HepG2 (cell line): ENCODE measurements around the gene RUNX3. TPM values are rescaled to one million over a fixed set of nuclear protein-coding genes. Genes with fewer than 3 reads are reported as not detected.

Source experiments
- ATAC-seq: fragments of 200-7000 bp; cut with Tn5 transposase; 3 replicates; pipeline ENCODE4 v1.9.1; 2020; ENCODE audit warnings: mild to moderate bottlenecking, moderate library complexity
- BruUV-seq: library from RNA; stranded (reverse); fragments of 400-500 nt; replicated peaks from 2 replicates; lab custom pipeline; 2021; lab: Mats Ljungman, UMichigan
- CTCF ChIA-PET: fragments of 300-600 bp; formaldehyde crosslinking; extraction: SDS; loops from one replicate; lab custom pipeline; 2021; ENCODE audit warnings: low total read pairs, inconsistent platforms, low intra/inter-chr PET ratio; lab: Yijun Ruan, JAX
- POLR2A ChIA-PET: fragments of 350-600 bp; sonication (Branson Sonifier 250); formaldehyde crosslinking; loops from one replicate; lab custom pipeline; 2020; ENCODE audit warnings: antibody characterized with exemption, inconsistent platforms; lab: Yijun Ruan, JAX
- DNase-seq: peaks from one replicate; pipeline ENCODE4 v3.0.0-alpha.2; 2015; ENCODE audit warnings: low spot score
- FAIRE-seq: peaks from 3 replicates; lab custom pipeline; 2011; peaks lifted over from hg19 to GRCh38; lab: Jason Lieb, UNC
- H2AFZ ChIP-seq: one replicate; pipeline ENCODE4 v1.6.1; 2011; ENCODE audit warnings: low read length, inconsistent platforms
- H3K27ac ChIP-seq: fragments of 300-600 bp; 3 replicates; pipeline ENCODE4 v1.8.0; 2011; ENCODE audit warnings: mixed run types, mild to moderate bottlenecking, mixed read lengths, low read length, inconsistent platforms; ENCODE audit not compliant: insufficient read depth; ENCODE audit errors: extremely low read length
- H3K27me3 ChIP-seq, 2 experiments: fragments of 200-600 bp in 1 of 2; 2 replicates in 1 of 2; 3 replicates in 1 of 2; pipeline versions ENCODE4 v1.6.0 to v1.8.0; 2011; ENCODE audit warnings: low read length in 2 of 2, mild to moderate bottlenecking in 2 of 2, moderate library complexity in 2 of 2, inconsistent platforms in 1 of 2; ENCODE audit not compliant: insufficient read depth in 2 of 2, control insufficient read depth in 1 of 2
- H3K36me3 ChIP-seq, 2 experiments: fragments of 200-600 bp in 1 of 2; replicated peaks in 1 of 2; 2 replicates in 1 of 2; 3 replicates in 1 of 2; pipeline versions ENCODE4 v1.5.1 to v1.8.0; 2011; ENCODE audit warnings: low read length in 2 of 2, inconsistent platforms in 1 of 2; ENCODE audit not compliant: insufficient read depth in 2 of 2, control insufficient read depth in 1 of 2
- H3K4me1 ChIP-seq: 2 replicates; pipeline ENCODE4 v1.5.1; 2012; ENCODE audit warnings: low read length, inconsistent platforms; ENCODE audit not compliant: insufficient read depth
- H3K4me2 ChIP-seq: 2 replicates; pipeline ENCODE4 v1.6.0; 2011; ENCODE audit warnings: low read depth, low read length, inconsistent platforms
- H3K4me3 ChIP-seq, 3 experiments: fragments of 200-600 bp in 1 of 3; sonication (generic), shearing (Covaris generic) in 1 of 3; replicated peaks in 1 of 3; 2 replicates each; pipeline ENCODE4 v1.5.1; 2011 to 2016; ENCODE audit warnings: low read length in 3 of 3, inconsistent platforms in 2 of 3, low read depth in 2 of 3, mild to moderate bottlenecking in 2 of 3, control low read depth in 1 of 3, mixed read lengths in 1 of 3; ENCODE audit not compliant: insufficient read depth in 1 of 3
- H3K79me2 ChIP-seq: one replicate; pipeline ENCODE4 v1.6.1; 2011; ENCODE audit warnings: low read length, inconsistent platforms; ENCODE audit not compliant: insufficient read depth
- H3K9ac ChIP-seq: 2 replicates; pipeline ENCODE4 v1.6.0; 2011; ENCODE audit warnings: mild to moderate bottlenecking, low read depth, low read length, inconsistent platforms; ENCODE audit not compliant: insufficient read depth
- H3K9me3 ChIP-seq: 2 replicates; pipeline ENCODE4 v1.5.1; 2012; ENCODE audit warnings: mild to moderate bottlenecking, low read length
- H4K20me1 ChIP-seq: 2 replicates; pipeline ENCODE4 v1.6.0; 2011; ENCODE audit warnings: inconsistent platforms, mild to moderate bottlenecking, low read length, moderate library complexity; ENCODE audit not compliant: insufficient read depth
- ATF7 ChIP-seq, 2 experiments: fragments of 450-650 bp in 1 of 2; sonication (generic) in 1 of 2; formaldehyde crosslinking in 1 of 2; IDR thresholded peaks; 2 replicates each; pipeline versions ENCODE4 v1.4.0 to v1.6.1; 2016 to 2020; ENCODE audit warnings: antibody characterized with exemption in 1 of 2, mild to moderate bottlenecking in 1 of 2, missing genetic modification reagents in 1 of 2
- CBFB ChIP-seq: sonication (generic); formaldehyde crosslinking; IDR thresholded peaks from 2 replicates; pipeline ENCODE4 v1.4.0; 2020; ENCODE audit warnings: missing genetic modification reagents
- CREB1 ChIP-seq, 2 experiments: fragments of 450-650 bp in 1 of 2; IDR thresholded peaks; 2 replicates each; pipeline ENCODE4 v1.6.1; 2016 to 2017; ENCODE audit warnings: control low read depth in 1 of 2, mild to moderate bottlenecking in 1 of 2, missing compliant biosample characterization in 1 of 2, missing genetic modification characterization in 1 of 2
- DNMT1 ChIP-seq: sonication (generic); formaldehyde crosslinking; IDR thresholded peaks from 2 replicates; pipeline ENCODE4 v1.5.1; 2020; ENCODE audit warnings: mild to moderate bottlenecking, missing genetic modification reagents
- PLRG1 ChIP-seq: fragments of 450-650 bp; conservative IDR thresholded peaks from 2 replicates; pipeline ENCODE4 v1.6.1; 2016
- ZNF605 ChIP-seq: sonication (generic); formaldehyde crosslinking; IDR thresholded peaks from 2 replicates; pipeline ENCODE4 v1.8.0; 2022; ENCODE audit warnings: mild to moderate bottlenecking, missing genetic modification reagents
- ZNF615 ChIP-seq: sonication (generic); formaldehyde crosslinking; IDR thresholded peaks from 2 replicates; pipeline ENCODE4 v1.5.0; 2020; ENCODE audit warnings: mild to moderate bottlenecking, missing genetic modification reagents, borderline replicate concordance
- ZSCAN30 ChIP-seq: sonication (generic); formaldehyde crosslinking; IDR thresholded peaks from 2 replicates; pipeline ENCODE4 v1.5.0; 2020; ENCODE audit warnings: mild to moderate bottlenecking, missing genetic modification reagents
- WGBS: methylation state at CpG from one replicate; pipeline ENCODE4 v1.1.6; 2017; ENCODE audit warnings: low lambda C conversion rate; 5-methylcytosine and 5-hydroxymethylcytosine counted together
- in situ Hi-C: cut with HindIII; loops from 2 replicates; pipeline ENCODE4 v1.10.0; 2017; ENCODE audit warnings: low pct_unique_long_range_greater_than_20kb; ENCODE audit not compliant: extremely low pct_ligation_motif_present
- intact Hi-C: fragments of 100-400 bp; cut with micrococcal nuclease; formaldehyde crosslinking; loops from one replicate; pipeline ENCODE4 v1.10.0; 2022; ENCODE audit not compliant: unreplicated experiment
- polyA plus RNA-seq, 8 experiments: library from polyadenylated mRNA; depleted of rRNA in 3 of 8; stranded (reverse) in 7 of 8; unstranded in 1 of 8; fragments of >200 nt; fragmentation: Illumina TruSeq in 4 of 8; extraction: Trizol in 4 of 8; gene quantifications; 2 replicates each; pipeline versions ENCODE4 v1.2.1 to v1.2.3, GENCODE V29; 2011 to 2016; ENCODE audit warnings: low read depth in 4 of 8, missing spikeins in 1 of 8, mixed read lengths in 1 of 8; ENCODE audit not compliant: insufficient read depth in 1 of 8
- total RNA-seq, 5 experiments: library from RNA; depleted of rRNA; stranded (reverse); fragments of >200 nt; fragmentation: Illumina TruSeq; extraction: Trizol; gene quantifications; 2 replicates each; pipeline ENCODE4 v1.2.3, GENCODE V29; 2016; ENCODE audit warnings: low read depth in 1 of 5
- TF ChIP-seq, protein P1 (sequence below): sonication (generic); formaldehyde crosslinking; IDR thresholded peaks from 2 replicates; pipeline ENCODE4 v1.5.1; 2020; ENCODE audit warnings: mild to moderate bottlenecking, moderate library complexity, missing genetic modification reagents
- TF ChIP-seq, protein P2 (sequence below): sonication (generic); formaldehyde crosslinking; IDR thresholded peaks from 2 replicates; pipeline ENCODE4 v1.5.1; 2020; ENCODE audit warnings: missing genetic modification reagents, mild to moderate bottlenecking, borderline replicate concordance
- TF ChIP-seq, protein P3 (sequence below), 2 experiments: fragments of 450-650 bp in 1 of 2; sonication (generic) in 1 of 2; formaldehyde crosslinking; IDR thresholded peaks; 2 replicates each; pipeline versions ENCODE4 v1.5.0 to v1.8.0; 2020 to 2022; ENCODE audit warnings: mild to moderate bottlenecking in 1 of 2, missing genetic modification reagents in 1 of 2
- TF ChIP-seq, protein P4 (sequence below): sonication (generic); formaldehyde crosslinking; IDR thresholded peaks from 2 replicates; pipeline ENCODE4 v1.8.1; 2023; ENCODE audit warnings: mild to moderate bottlenecking, missing genetic modification reagents

Gene RUNX3
- total and polyA plus RNA-seq, 2 of the 13 experiments (the other 11 are each of a cell fraction or from before 2014, with no cell fraction given): 0.04 to 0.22 TPM

DNA sequence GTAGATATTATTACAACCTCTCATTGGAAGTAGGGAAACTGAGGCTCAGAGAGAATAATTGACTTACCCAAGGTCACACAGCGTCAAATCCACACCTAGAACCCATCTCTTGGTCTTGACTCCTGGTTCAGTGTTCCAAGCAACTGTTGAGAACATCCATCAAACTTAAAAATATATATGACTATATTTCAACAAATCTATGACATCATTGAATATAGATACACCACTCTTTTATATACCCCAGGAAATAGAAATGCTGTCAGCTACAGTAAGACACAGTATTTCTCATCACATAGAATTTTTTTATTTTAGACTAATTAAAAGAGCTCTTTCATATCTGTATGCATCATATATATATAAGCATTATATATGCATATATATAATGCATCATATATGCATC, 56.9 kb downstream of the RUNX3 start:
- WGBS: 0% methylated on average over 1 of the region's 1 CpG
- FAIRE-seq: no peak

DNA sequence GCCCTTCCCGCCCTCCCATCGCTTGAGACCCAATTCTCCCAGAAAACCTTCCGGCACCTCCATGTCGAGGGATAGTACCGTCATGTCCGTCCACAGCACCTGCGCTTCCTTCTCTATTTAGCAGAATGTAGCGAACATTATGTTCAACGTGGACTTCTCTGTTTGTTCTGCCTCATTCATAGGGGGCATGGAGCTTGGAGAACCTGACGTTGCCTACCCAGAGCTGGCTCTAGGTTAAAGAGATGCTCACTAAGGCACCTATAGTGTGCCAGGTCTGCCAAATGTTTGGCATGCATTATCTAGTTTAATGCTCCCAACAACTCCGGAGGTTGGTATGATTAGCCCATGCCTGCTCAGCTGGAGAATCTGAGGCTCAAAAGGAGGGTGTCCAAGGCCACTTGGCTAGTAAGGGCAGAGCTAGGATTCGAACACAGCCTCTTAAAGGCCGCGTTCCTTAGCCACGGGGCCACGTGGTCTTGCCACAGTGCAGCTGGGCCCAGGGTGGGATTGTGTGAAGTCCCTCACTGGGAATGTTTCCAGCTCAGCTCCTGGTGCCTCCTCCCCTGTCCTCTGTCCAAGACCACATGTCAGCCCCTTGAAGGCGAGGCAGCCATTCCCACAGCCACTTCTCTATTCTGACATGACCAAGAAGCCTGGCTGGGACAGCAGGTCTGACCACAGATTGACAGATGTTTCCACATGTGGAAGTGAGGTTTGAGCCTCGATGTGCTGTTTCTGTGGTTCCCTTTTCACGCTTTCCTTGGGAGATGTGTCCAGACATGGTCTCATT, 57.8 kb downstream of the RUNX3 start:
- in situ Hi-C loops (no loop called here), intact Hi-C loops (no loop called here)
- no TSS peak for BruUV-seq
- Histone ChIP-seq H4K20me1 (no peaks in the 10 kb centered on the region), H3K9me3 (no peaks in the 10 kb centered on the region), H3K9ac (no peak overlapping the region), H3K36me3 (no peaks in the 10 kb centered on the region), H3K79me2 (no peaks in the 10 kb centered on the region), H3K27ac (no peak overlapping the region), H3K4me1 (peaks cover 45% of the 10 kb centered on the region), H3K4me2 (no peak overlapping the region), H3K4me3 (no peak overlapping the region), H2AFZ (no peak overlapping the region), H3K27me3 (peaks cover 3 to 44% of the 10 kb centered on the region in 2 experiments; a peak in 3 of 5 replicates)
- no peak for ATAC-seq
- CTCF ChIA-PET: interaction anchor here (0.6 kb wide), 1 partner anchor 319 kb away, joined by 4 read pairs; no protein-coding TSS in a partner anchor
- POLR2A ChIA-PET: no interaction called here
- no peak for FAIRE-seq
- DNase-seq: no peak
- WGBS: 61% methylated on average over 11 of the region's 19 CpGs
- TF ChIP-seq, protein P1, sequence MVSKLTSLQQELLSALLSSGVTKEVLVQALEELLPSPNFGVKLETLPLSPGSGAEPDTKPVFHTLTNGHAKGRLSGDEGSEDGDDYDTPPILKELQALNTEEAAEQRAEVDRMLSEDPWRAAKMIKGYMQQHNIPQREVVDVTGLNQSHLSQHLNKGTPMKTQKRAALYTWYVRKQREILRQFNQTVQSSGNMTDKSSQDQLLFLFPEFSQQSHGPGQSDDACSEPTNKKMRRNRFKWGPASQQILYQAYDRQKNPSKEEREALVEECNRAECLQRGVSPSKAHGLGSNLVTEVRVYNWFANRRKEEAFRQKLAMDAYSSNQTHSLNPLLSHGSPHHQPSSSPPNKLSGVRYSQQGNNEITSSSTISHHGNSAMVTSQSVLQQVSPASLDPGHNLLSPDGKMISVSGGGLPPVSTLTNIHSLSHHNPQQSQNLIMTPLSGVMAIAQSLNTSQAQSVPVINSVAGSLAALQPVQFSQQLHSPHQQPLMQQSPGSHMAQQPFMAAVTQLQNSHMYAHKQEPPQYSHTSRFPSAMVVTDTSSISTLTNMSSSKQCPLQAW: no peak
- TF ChIP-seq DNMT1 (CRISPR knock-in tag) (no peak), ZSCAN30 (CRISPR knock-in tag) (no peak), CBFB (CRISPR knock-in tag) (no peak)
- TF ChIP-seq, protein P2, sequence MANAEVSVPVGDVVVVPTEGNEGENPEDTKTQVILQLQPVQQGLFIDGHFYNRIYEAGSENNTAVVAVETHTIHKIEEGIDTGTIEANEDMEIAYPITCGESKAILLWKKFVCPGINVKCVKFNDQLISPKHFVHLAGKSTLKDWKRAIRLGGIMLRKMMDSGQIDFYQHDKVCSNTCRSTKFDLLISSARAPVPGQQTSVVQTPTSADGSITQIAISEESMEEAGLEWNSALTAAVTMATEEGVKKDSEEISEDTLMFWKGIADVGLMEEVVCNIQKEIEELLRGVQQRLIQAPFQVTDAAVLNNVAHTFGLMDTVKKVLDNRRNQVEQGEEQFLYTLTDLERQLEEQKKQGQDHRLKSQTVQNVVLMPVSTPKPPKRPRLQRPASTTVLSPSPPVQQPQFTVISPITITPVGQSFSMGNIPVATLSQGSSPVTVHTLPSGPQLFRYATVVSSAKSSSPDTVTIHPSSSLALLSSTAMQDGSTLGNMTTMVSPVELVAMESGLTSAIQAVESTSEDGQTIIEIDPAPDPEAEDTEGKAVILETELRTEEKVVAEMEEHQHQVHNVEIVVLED (CRISPR knock-in tag): no peak
- TF ChIP-seq, protein P3, sequence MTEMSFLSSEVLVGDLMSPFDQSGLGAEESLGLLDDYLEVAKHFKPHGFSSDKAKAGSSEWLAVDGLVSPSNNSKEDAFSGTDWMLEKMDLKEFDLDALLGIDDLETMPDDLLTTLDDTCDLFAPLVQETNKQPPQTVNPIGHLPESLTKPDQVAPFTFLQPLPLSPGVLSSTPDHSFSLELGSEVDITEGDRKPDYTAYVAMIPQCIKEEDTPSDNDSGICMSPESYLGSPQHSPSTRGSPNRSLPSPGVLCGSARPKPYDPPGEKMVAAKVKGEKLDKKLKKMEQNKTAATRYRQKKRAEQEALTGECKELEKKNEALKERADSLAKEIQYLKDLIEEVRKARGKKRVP (CRISPR knock-in tag; IDR thresholded peaks at IDR 0.05): no peak

More for the DNA sequence above, 56.9 kb downstream of the RUNX3 start:
- H3K9me3 ChIP-seq: no peaks in the 10 kb centered on the region
- no peak overlapping the region for H3K4me3 ChIP-seq
- DNase-seq: no peak
- H2AFZ ChIP-seq: no peak overlapping the region
- no peak for ATAC-seq
- intact Hi-C loops (no loop called here), in situ Hi-C loops (no loop called here)
- no peak overlapping the region for H3K4me2 ChIP-seq
- no peaks in the 10 kb centered on the region for H3K36me3 ChIP-seq
- no peaks in the 10 kb centered on the region for H3K79me2 ChIP-seq
- no peak overlapping the region for H3K9ac ChIP-seq
- H3K27ac ChIP-seq: no peak overlapping the region
- TF ChIP-seq ZNF605 (no peak), CREB1 (IDR thresholded peaks at IDR 0.05) (peak; percentile 22; the same call in 1 of the 2 replicates), CREB1 (CRISPR knock-in tag; IDR thresholded peaks at IDR 0.05) (no peak), ZNF615 (CRISPR knock-in tag) (no peak), PLRG1 (no peak), CBFB (CRISPR knock-in tag) (no peak), ATF7 (IDR thresholded peaks at IDR 0.05) (peak; percentile 87), ATF7 (CRISPR knock-in tag; IDR thresholded peaks at IDR 0.05) (no peak)
- TF ChIP-seq, protein P4, sequence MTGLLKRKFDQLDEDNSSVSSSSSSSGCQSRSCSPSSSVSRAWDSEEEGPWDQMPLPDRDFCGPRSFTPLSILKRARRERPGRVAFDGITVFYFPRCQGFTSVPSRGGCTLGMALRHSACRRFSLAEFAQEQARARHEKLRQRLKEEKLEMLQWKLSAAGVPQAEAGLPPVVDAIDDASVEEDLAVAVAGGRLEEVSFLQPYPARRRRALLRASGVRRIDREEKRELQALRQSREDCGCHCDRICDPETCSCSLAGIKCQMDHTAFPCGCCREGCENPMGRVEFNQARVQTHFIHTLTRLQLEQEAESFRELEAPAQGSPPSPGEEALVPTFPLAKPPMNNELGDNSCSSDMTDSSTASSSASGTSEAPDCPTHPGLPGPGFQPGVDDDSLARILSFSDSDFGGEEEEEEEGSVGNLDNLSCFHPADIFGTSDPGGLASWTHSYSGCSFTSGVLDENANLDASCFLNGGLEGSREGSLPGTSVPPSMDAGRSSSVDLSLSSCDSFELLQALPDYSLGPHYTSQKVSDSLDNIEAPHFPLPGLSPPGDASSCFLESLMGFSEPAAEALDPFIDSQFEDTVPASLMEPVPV (CRISPR knock-in tag): no peak
- BruUV-seq: no TSS peak
- H4K20me1 ChIP-seq: no peaks in the 10 kb centered on the region
- ChIA-PET CTCF (no interaction called here), POLR2A (no interaction called here)
- peaks cover 0 to 36% of the 10 kb centered on the region in 2 experiments; a peak in 2 of 5 replicates for H3K27me3 ChIP-seq
- H3K4me1 ChIP-seq: peaks cover 40% of the 10 kb centered on the region
